Measurements from ENCODE around the gene IQGAP2.

The IQGAP2 gene

DNA sequence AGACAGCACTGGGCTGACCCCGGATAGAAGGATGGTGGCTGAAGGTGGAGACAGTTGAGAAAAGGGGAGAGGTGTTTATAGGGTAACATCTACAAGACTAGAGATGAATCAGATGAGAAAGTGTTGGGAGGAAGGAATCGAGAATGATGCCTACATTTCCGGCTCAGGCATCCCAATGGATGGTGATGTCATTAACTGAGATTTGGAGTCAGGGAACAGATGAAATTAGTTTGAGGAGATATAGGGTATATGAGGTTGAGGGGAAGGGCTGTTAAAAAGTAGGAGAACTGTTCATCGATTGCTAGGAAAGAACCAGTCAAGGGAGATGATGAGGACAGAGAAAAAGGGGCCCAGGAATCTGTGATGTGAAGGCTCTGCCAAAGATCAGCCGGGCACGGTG is 24.7 kb upstream of the IQGAP2 start:
- no peaks in the 10 kb centered on the region for H3K36me3 Mint-ChIP-seq (ENCODE audit: low read depth)
- peaks cover 22% of the 10 kb centered on the region for H3K4me1 Mint-ChIP-seq (ENCODE audit: low read depth)
- no peaks in the 10 kb centered on the region for H3K9me3 Mint-ChIP-seq
- H3K27me3 Mint-ChIP-seq (ENCODE audit: low read depth), result peaks cover 2% of the 10 kb centered on the region
- H3K4me3 Mint-ChIP-seq, result no peak overlapping the region
- no peak for DNase-seq (ENCODE audit: low spot score)
- no peak overlapping the region for H3K27ac Mint-ChIP-seq

DNA sequence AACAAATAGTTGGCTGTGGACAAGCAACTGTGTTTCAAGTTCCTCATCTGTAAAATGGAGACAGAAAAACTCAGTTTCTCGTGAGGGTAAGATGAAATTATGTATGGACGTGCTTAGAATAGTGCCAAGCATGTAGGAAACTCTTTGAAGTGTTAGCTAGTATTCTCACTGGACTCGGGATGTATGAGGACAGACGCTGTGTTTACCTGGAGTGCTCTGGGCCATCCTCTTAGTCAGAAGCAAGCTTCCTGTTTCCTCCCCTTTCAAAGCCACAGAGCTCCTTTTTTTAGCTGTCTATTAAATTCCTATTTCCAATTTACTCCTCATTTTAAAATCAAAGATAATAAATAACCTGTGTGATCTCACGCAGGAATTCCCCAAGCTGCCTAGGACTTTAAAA is 23.8 kb upstream of the IQGAP2 start:
- H3K4me3 Mint-ChIP-seq, result no peak overlapping the region
- H3K9me3 Mint-ChIP-seq, result no peaks in the 10 kb centered on the region
- H3K27ac Mint-ChIP-seq, result peak overlapping the region; percentile 19
- H3K36me3 Mint-ChIP-seq (ENCODE audit: low read depth), result no peaks in the 10 kb centered on the region
- H3K4me1 Mint-ChIP-seq (ENCODE audit: low read depth), result peaks cover 29% of the 10 kb centered on the region
- peaks cover 2% of the 10 kb centered on the region for H3K27me3 Mint-ChIP-seq (ENCODE audit: low read depth)
- DNase-seq (ENCODE audit: low spot score), result no peak

DNA sequence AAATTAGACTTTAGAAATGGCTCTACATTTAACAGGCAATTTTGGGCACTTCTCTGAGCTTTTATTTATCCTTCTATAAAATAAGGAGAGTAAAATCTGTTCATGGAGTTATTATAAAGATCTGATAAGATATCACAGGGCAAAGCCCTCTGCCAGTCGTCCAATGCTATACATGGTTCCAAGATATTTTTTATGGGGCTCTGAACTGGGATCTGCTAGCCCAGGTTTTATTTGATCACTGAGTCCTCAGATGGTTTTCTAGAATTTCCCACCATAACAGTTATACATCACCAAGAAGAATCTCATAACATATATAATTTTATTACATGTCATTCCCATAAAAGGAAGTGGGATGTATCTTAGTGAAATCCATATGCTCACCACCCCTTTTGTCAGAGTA is 23.2 kb upstream of the IQGAP2 start:
- H3K9me3 Mint-ChIP-seq, result no peaks in the 10 kb centered on the region
- no peaks in the 10 kb centered on the region for H3K36me3 Mint-ChIP-seq (ENCODE audit: low read depth)
- peaks cover under 1% of the 10 kb centered on the region for H3K27me3 Mint-ChIP-seq (ENCODE audit: low read depth)
- peaks cover 31% of the 10 kb centered on the region for H3K4me1 Mint-ChIP-seq (ENCODE audit: low read depth)
- H3K27ac Mint-ChIP-seq, result no peak overlapping the region
- no peak overlapping the region for H3K4me3 Mint-ChIP-seq
- DNase-seq (ENCODE audit: low spot score), result no peak

DNA sequence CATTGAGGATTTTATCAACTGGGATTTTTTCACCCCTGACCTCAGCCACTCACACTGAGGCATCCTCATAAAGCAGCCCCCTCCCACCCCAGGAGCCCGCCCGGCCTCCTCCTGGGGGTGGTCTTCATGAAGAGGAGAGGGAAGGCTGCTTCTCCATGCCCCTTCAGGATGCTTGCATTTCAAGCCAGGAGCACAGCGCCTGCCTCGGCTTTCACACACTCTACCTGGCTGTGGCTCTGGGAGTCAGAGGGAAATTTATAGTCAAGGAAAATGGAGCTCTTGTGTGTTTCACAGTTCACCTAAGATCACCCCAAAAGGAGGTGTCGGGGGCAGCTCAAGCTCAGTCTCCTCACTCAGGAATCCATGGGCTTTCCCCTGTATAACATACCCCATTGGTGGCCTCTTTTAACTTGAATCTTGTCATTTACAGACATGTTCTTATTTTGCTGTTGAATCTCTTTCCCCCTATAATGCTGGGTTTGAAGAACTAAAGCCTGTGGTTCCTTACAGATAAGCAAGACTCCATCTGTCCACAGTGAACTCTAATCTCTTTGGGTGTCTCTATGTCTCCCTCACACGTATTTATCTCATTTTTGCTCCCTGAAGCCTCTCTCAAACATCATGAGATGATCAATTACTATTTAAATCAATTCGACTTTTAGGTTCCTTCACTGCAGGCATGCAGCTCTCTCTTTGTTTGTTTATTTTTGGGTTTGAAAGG is 22.6 kb upstream of the IQGAP2 start:
- H3K27ac Mint-ChIP-seq, result no peak overlapping the region
- H3K36me3 Mint-ChIP-seq (ENCODE audit: low read depth), result no peaks in the 10 kb centered on the region
- peaks cover 32% of the 10 kb centered on the region for H3K4me1 Mint-ChIP-seq (ENCODE audit: low read depth)
- no peak for DNase-seq (ENCODE audit: low spot score)
- H3K27me3 Mint-ChIP-seq (ENCODE audit: low read depth), result no peaks in the 10 kb centered on the region
- no peak overlapping the region for H3K4me3 Mint-ChIP-seq
- H3K9me3 Mint-ChIP-seq, result no peaks in the 10 kb centered on the region

DNA sequence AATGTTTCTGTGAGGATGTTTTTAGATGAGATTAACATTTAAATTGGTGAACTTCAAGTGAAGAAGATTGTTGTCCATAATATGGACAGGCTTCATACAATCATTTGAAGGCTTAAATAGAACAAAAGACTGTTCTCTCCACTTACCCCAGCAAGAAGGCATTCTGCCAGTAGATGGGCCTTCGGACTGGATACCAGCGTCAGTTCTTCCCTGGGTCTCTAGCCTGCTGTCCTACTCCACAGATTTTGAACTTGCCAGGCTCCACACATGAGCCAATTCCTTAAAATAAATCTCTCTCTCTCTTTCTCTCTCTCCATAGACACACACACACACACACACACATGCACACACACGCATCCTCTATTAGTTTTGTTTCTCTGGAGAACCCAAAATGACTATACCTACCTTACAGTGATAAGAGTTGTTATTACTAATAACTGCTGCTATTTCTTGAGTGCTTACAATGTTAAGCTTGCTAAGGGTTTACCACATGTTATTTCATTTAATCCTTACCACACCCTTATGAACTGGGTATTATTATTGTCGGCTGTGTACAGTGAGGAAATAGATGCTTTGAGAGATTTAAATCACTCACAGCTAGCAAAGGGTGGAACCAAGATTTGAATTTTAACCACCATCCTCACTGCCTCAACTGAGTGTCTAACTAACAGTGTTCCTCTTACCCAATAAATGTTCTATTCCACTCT is 19.8 kb upstream of the IQGAP2 start:
- H3K27me3 Mint-ChIP-seq (ENCODE audit: low read depth), result no peaks in the 10 kb centered on the region
- H3K9me3 Mint-ChIP-seq, result no peaks in the 10 kb centered on the region
- H3K36me3 Mint-ChIP-seq (ENCODE audit: low read depth), result no peaks in the 10 kb centered on the region
- H3K27ac Mint-ChIP-seq, result peak overlapping the region; percentile 58
- no peak overlapping the region for H3K4me3 Mint-ChIP-seq
- peaks cover 36% of the 10 kb centered on the region for H3K4me1 Mint-ChIP-seq (ENCODE audit: low read depth)
- no peak for DNase-seq (ENCODE audit: low spot score)

DNA sequence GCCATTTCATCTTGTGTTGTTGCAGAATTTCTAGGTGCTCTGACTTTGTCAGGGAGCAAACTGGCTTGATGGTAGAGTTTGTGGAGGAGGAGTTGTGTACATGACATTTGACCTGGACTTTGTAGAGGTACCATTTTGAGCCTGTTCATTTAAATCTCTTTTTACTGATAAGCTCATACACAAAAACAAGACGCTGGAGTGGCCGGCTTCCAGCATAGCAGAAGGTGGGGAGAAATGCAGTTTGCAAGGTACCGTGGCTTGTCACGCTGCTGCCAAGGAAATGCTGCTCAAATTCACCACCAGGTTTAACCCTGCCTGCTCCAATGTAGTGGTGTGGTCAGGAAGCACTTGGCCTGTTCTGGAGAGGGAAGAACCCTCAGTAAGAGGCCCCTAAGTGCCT is 18.9 kb upstream of the IQGAP2 start:
- no peaks in the 10 kb centered on the region for H3K36me3 Mint-ChIP-seq (ENCODE audit: low read depth)
- H3K9me3 Mint-ChIP-seq, result no peaks in the 10 kb centered on the region
- H3K27me3 Mint-ChIP-seq (ENCODE audit: low read depth), result no peaks in the 10 kb centered on the region
- no peak overlapping the region for H3K27ac Mint-ChIP-seq
- no peak for DNase-seq (ENCODE audit: low spot score)
- H3K4me1 Mint-ChIP-seq (ENCODE audit: low read depth), result peaks cover 30% of the 10 kb centered on the region
- H3K4me3 Mint-ChIP-seq, result no peak overlapping the region

DNA sequence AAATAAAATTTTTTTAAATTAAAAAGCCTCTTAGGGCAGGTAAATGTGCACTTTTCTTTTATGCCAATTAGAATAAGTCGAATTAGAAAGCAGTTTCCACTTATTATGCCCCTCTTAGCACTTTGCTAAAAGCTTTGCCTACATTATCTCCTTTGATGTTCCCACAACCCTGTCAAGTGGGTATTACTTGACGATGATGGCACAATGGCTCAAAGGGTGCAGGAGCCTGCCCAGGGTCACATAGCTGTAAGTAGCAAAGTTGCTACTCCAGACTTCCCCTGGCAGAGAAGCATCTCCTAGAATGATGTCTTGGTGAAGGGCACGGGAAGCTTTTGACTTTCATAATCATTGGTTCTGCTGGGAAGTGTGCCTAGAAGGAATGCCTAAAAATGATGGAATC is 18.4 kb upstream of the IQGAP2 start:
- no peak overlapping the region for H3K4me3 Mint-ChIP-seq

DNA sequence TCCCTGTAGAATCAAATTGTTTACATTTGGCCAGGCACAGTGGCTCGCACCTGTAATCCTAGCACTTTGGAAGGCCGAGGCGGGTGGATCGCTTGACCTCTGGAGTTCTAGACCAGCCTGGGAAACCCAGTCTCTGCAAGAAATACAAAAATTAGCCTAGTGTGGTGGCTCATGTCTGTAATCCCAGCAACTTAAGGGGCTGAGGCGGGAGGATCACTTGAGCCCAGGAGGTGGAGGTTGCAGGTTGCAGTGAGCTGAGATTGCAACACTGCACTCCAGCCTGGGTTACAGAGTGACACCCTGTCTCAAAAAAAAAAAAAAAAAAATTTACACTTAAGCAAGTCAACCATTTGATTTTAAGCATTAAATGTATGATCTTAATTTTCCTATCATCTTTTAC is 17.5 kb upstream of the IQGAP2 start:
- no peak overlapping the region for H3K4me3 Mint-ChIP-seq

More for the DNA sequence above, 18.4 kb upstream of the IQGAP2 start:
- DNase-seq (ENCODE audit: low spot score), result no peak
- H3K9me3 Mint-ChIP-seq, result no peaks in the 10 kb centered on the region
- peaks cover 27% of the 10 kb centered on the region for H3K4me1 Mint-ChIP-seq (ENCODE audit: low read depth)
- peaks cover under 1% of the 10 kb centered on the region for H3K36me3 Mint-ChIP-seq (ENCODE audit: low read depth)
- H3K27me3 Mint-ChIP-seq (ENCODE audit: low read depth), result no peaks in the 10 kb centered on the region
- H3K27ac Mint-ChIP-seq, result no peak overlapping the region

DNA sequence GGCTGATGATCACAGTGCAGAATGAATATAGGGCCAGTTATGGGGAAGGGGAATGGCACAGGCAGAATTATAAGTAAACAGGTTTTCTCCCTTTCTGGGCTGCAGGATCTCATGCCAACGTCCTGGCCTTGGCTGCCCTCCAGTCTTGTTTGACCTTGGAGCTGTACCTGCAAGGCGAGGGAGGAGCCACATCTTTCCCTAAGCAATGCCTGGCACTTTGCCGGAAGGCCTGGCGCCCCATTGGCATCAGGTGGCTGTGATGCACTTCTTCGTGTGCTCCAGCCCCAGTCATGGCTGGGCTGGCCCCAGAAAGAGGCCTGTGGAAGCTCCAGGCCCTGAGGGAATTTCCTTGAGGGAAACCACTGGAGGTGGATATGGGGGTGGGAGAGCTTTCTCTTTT is 16.7 kb upstream of the IQGAP2 start:
- peaks cover 38% of the 10 kb centered on the region for H3K4me1 Mint-ChIP-seq (ENCODE audit: low read depth)

More for the DNA sequence above, 17.5 kb upstream of the IQGAP2 start:
- Mint-ChIP-seq H3K27me3 (ENCODE audit: low read depth) (no peaks in the 10 kb centered on the region), H3K4me1 (ENCODE audit: low read depth) (peaks cover 34% of the 10 kb centered on the region), H3K27ac (no peak overlapping the region), H3K36me3 (ENCODE audit: low read depth) (peaks cover 2% of the 10 kb centered on the region), H3K9me3 (no peaks in the 10 kb centered on the region)
- no peak for DNase-seq (ENCODE audit: low spot score)

DNA sequence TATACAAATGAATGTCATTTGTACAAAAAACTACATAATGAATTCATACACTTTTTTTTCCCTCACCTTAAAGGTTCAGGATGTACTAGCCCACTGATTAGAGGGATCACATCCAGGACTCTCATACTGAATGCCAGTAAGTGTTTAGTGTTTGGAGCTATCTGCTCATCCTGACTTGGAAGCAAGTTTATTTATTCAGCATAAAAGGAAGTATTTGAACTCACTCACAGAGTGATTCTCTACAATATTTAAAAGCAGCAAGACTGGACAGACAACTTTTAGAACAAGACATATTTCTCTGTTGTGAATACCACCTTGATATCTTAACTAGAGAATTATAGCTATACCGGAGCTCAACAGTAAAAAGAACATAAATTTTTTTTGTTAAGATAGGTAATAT is 14.8 kb upstream of the IQGAP2 start:
- no peaks in the 10 kb centered on the region for H3K9me3 Mint-ChIP-seq
- peaks cover 49% of the 10 kb centered on the region for H3K4me1 Mint-ChIP-seq (ENCODE audit: low read depth)
- H3K27ac Mint-ChIP-seq, result no peak overlapping the region
- peaks cover 1% of the 10 kb centered on the region for H3K27me3 Mint-ChIP-seq (ENCODE audit: low read depth)
- H3K4me3 Mint-ChIP-seq, result no peak overlapping the region
- no peak for DNase-seq (ENCODE audit: low spot score)
- H3K36me3 Mint-ChIP-seq (ENCODE audit: low read depth), result peaks cover 9% of the 10 kb centered on the region

More for the DNA sequence above, 16.7 kb upstream of the IQGAP2 start:
- Mint-ChIP-seq H3K27me3 (ENCODE audit: low read depth) (no peaks in the 10 kb centered on the region), H3K9me3 (no peaks in the 10 kb centered on the region), H3K36me3 (ENCODE audit: low read depth) (peaks cover 7% of the 10 kb centered on the region), H3K4me3 (no peak overlapping the region), H3K27ac (no peak overlapping the region)
- no peak for DNase-seq (ENCODE audit: low spot score)

DNA sequence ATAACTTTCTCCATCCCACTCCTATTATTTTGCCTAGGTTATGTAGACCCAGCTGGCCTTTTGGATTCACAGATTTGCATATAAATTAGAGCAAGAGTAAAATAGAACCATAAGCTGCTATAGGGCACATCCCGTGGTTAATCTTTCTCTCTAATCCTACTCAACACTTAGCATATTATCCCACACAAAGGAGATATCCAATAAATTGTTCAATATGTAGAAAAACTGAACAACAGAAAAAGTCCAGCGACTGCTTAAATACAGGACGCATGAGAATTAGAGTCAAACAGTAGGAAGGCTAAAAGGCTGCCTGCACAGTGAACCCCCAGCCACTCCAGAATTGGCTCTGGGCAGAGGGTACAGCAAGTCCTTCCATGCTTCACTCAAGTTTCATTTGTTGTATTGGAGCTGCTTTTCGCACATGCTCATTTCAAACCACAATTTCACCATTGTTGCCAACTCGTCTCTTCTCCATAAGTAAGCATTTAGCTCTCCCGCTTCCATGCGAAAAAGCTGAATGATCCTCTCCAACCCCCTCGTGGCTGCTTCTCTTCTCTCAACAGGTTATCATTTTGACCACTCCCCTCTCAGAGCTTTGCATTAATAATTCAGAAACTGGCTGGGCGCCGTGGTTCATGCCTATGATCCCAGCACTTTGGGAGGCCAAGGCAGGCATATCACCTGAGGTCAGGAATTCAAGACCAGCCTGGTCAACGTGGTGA is 14.1 kb upstream of the IQGAP2 start:
- H3K4me3 Mint-ChIP-seq, result no peak overlapping the region
- peaks cover 45% of the 10 kb centered on the region for H3K4me1 Mint-ChIP-seq (ENCODE audit: low read depth)
- H3K27ac Mint-ChIP-seq, result no peak overlapping the region
- H3K36me3 Mint-ChIP-seq (ENCODE audit: low read depth), result peaks cover 9% of the 10 kb centered on the region
- DNase-seq (ENCODE audit: low spot score), result no peak
- H3K9me3 Mint-ChIP-seq, result no peaks in the 10 kb centered on the region
- H3K27me3 Mint-ChIP-seq (ENCODE audit: low read depth), result peaks cover 2% of the 10 kb centered on the region

DNA sequence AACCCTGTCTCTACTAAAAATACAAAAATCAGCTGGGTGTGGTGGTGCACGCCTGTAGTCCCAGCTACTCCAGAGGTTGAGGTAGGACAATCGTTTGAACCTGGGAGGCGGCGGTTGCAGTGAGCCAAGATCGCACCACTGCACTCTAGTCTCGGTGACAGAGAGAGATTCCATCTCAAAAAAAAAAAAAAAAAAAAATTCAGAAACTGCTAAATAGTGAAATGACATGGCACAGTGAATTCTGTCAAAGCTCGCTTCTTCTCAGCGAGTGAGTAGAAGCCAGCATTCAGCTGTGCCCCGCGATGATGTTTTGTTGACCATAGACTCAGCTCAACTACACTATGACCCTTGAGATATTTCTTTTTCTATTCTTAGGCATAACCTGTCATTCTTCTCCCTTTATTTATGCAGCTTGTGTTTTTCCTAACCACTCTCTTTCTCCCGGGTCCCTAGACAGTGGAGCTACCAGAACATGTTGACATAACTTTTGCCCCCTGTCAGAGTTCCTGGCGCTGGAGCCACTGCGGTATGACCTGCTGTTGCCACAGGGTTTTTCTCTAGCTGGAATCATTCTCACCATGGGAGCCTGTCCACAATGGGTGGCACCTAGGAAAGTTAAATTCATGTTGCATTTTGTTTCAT is 13.5 kb upstream of the IQGAP2 start:
- Mint-ChIP-seq H3K27ac (no peak overlapping the region), H3K4me3 (no peak overlapping the region), H3K4me1 (ENCODE audit: low read depth) (peaks cover 48% of the 10 kb centered on the region), H3K9me3 (no peaks in the 10 kb centered on the region), H3K36me3 (ENCODE audit: low read depth) (peaks cover 9% of the 10 kb centered on the region), H3K27me3 (ENCODE audit: low read depth) (peaks cover 2% of the 10 kb centered on the region)
- no peak for DNase-seq (ENCODE audit: low spot score)

DNA sequence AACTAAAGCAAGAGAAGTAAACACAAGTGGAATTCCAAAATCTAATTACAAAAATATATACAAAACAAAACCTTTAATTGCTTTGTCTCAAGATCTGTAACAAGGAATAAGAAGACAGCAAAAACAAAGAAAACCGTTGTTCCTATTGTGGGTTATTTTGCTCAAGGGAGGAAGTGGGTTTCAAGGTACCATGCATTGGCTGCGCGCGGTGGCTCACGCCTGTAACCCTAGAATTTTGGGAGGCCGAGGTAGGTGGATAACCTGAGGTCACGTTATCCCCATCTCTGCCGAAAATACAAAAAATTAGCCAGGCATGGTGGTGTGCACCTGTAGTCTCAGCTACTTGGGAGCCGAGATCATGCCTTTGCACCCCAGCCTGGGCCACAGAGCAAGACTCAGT is 12.1 kb upstream of the IQGAP2 start:
- DNase-seq (ENCODE audit: low spot score), result no peak
- peaks cover 6% of the 10 kb centered on the region for H3K27me3 Mint-ChIP-seq (ENCODE audit: low read depth)
- H3K4me1 Mint-ChIP-seq (ENCODE audit: low read depth), result peaks cover 49% of the 10 kb centered on the region
- no peaks in the 10 kb centered on the region for H3K9me3 Mint-ChIP-seq
- peaks cover 9% of the 10 kb centered on the region for H3K36me3 Mint-ChIP-seq (ENCODE audit: low read depth)
- H3K4me3 Mint-ChIP-seq, result peak overlapping the region; percentile 57
- peak overlapping the region; percentile 26 for H3K27ac Mint-ChIP-seq

All from T-helper 2 cell treated with Interferon-gamma antibody and Interleukin-4, amounts not matched to agents 5 μg/mL and 100 μg/mL, for 36 hours (primary cell).